WI38 (cell line): ENCODE results near the gene PIF1.

ENCODE experiments used
- H3K4me3 ChIP-seq: 2 replicates; pipeline ENCODE4 v1.5.1; 2011; ENCODE audit warnings: low read depth, mild to moderate bottlenecking, control low read depth, low read length
- CTCF ChIP-seq: IDR thresholded peaks from 2 replicates; pipeline ENCODE4 v1.5.1; 2012; ENCODE audit warnings: low read depth, mild to moderate bottlenecking, control low read depth, low read length

Gene PIF1

DNA sequence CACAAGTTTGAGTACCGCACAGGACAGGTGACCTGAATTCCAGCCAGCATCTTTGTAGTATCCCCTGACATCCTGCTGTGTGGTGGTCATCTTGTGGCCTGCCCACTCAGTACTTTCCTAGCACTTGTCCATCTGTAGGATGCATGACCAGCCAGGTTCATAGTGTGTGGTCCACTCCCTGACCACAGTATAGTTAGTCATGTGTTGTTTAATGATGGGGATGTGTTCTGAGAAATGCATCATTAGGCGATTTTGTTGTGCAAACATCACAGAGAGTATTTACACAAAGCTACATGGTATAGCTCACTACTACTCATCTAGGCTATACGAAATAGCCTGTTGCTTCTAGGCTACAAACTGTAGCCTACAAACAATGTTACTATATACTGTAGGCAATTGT is 33.2 kb downstream of the PIF1 start:
- no peak for TF ChIP-seq CTCF
- H3K4me3 ChIP-seq: no peak overlapping the region

DNA sequence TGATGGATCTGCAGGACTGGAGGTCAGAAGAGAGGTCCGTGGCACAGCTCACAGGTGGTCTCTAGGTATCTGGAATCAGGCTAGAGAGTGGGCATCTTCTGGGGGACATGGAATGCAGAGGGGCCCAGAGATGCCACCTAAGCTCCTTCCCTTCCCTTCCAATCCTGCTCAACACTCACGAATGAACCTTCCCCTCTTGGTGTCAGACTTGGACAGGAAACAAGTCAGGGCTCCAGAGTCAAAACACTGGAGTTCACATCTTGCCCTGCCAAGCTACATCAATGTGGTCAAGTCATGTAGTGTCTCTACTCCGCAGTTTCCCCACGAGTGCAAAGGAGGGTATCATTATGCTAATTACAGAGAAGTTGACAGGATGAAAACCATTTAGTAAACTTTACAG is 34.0 kb downstream of the PIF1 start:
- H3K4me3 ChIP-seq: no peak overlapping the region
- no peak for TF ChIP-seq CTCF

DNA sequence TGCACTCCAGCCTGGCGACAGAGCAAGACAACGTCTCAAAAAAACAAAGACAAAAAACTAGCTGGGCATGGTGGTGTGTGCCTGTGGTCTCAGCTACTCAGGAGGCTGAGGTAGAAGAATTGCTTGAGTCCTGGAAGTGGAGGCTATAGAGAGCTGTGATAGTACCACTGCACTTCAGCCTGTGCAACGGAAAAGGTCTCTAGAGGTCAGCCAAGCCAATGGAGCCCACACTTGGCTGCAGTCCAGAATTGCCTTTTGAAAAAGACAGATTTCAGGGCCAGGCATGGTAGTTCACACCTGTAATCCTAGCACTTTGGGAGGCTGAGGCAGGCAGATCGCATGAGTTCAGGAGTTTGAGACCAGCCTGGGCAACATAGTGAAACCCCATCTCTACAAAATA is 41.7 kb downstream of the PIF1 start:
- no peak overlapping the region for H3K4me3 ChIP-seq
- no peak for TF ChIP-seq CTCF

DNA sequence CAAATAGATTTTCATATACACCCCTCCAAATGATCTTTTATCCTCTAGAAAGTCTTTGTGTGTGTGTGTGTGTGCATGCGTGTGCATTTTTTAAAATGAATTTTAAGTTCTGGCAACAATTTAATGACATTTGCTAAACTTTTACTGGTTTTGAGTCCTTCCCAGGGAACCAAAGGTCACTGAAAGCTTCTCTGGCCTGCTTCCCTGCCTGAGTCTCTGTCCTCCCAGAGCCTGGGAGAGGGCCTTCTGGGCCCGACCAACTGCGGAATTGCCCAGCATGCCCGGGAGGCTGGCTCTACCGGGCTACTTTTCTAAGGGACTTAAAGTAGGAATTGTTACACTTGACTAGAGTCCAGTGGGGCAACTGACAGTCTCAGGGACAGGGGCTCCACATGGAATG is 42.7 kb downstream of the PIF1 start:
- H3K4me3 ChIP-seq: no peak overlapping the region
- no peak for TF ChIP-seq CTCF

GRCh38 chr15:64781299-64781698 is 44.1 kb downstream of the PIF1 start:
- H3K4me3 ChIP-seq: no peak overlapping the region
- TF ChIP-seq CTCF: no peak

DNA sequence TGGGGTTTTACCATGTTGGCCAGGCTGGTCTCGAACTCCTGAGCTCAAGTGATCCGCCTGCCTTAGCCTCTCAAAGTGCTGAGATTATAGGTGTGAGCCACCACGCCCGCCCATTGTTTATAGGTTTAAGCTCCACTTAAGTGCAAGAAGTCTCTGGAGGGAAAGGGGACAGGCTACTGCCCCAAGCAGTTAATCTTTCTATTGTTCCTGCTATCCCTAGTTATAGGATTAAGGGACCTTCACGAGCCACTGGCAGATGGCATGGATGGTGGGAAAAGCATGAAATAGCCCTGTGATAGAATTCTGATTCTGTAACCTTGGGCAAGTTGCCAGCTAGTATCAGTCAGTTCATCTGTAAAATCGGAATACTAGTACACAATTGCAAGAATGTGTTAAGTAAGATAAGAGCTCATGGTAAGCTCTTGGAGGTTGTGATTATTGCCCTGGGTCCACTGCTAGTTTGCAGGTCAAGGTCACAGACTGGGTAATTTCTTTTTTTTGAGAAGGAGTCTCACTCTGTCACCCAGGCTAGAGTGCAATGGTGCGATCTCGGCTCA is 44.8 kb downstream of the PIF1 start:
- no peak overlapping the region for H3K4me3 ChIP-seq
- no peak for TF ChIP-seq CTCF

DNA sequence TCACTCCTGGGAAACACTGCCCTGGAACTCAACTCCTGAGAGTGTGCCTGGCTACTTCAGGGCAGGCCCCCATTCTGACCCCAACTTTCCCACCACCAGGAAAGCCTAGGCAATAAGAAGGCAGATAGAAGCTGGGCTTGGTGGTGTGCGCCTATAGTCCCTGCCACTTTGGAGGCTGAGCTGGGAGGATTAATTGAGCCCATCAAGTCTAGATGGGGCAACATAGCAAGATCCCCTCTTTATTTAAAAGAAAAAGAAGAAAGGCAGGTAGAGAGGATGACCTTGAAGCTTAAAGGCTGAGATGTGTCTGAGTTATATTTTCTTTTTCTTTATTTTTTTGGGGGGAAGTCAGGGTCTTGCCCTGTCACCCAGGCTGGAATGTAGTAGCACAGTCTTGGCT is 45.8 kb downstream of the PIF1 start:
- no peak for TF ChIP-seq CTCF
- H3K4me3 ChIP-seq: no peak overlapping the region
